ENCODE measurements around the gene B3GNT3.
"Not testable (repeated sequence)": the region's sequence is repeated elsewhere in the genome, so short reads cannot be mapped to it uniquely, and the experiment has no call there.

B3GNT3 gene

DNA sequence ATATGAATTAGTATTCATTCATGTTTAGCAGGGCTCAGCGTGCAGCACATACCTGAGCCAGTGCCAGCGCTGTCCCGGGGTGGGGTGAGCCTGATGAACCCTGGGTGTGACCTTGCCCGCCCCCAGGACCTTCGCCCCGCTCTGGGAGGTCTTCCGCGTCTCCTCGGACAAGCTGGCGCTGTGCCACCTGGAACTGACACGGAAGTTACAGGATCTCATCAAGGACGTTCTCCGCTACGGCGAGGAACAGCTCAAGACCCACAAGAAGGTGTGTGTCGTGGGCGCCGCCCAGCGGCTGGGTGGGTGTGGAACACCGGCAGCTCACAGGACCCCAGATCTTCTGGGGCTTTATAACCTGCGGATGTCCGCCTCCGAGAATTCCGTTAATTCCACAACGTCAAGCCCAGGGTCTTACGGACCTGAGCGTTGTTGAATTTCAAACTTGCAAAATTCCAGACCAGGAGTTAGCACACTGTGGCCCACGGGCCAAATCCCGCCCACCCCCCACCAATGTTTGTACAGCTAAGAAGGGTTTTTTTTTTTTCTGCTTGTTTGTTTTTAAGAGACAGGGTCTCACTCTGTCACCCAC lies 28.3 kb upstream of the B3GNT3 start:
- POLR2A ChIA-PET (ENCODE audit: low non-redundant PET) = interaction anchor here (0.5 to 0.8 kb wide), 2 partner anchors 14 to 161 kb away, joined by 3 read pairs; no protein-coding TSS in a partner anchor

DNA sequence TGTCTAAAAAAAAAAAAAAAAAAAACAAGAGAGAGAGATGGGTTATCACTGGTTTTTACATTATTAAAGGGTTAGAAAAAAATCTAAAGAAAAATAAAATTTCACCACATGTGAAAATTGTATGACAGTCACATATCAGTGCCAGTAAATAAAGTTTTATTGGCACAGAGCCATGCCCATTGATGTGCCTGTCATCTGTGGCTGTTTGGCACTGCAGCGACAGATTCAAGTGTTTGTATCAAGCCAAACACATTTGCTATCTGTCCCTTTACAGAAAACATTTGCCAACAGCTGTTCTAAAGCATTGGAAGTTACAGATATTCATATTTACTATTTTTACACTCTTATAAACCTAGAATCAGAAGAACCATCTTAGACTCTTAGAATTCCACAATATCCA lies 27.4 kb upstream of the B3GNT3 start:
- CTCF ChIA-PET = interaction anchor here (0.6 to 1.6 kb wide), 4 partner anchors 10 to 271 kb away, joined by 3 to 8 read pairs (median 4); no protein-coding TSS in a partner anchor
- DNase-seq (ENCODE audit: low spot score) = no peak
- POLR2A ChIA-PET (ENCODE audit: low non-redundant PET) = no interaction called here
- no peak for TF ChIP-seq CTCF (conservative IDR thresholded peaks at IDR 0.05; ENCODE audit: low read depth)
- H3K27ac ChIP-seq = no peak overlapping the region

More for the DNA sequence above, 28.3 kb upstream of the B3GNT3 start:
- DNase-seq (ENCODE audit: low spot score) = peak; percentile 71
- CTCF ChIA-PET = interaction anchor here (0.5 to 1.6 kb wide), 25 partner anchors 8 to 355 kb away, joined by 3 to 14 read pairs (median 4); partner anchors contain the start of genes B3GNT3 and MAP1S
- peak; percentile 98 for TF ChIP-seq CTCF (conservative IDR thresholded peaks at IDR 0.05; ENCODE audit: low read depth)
- H3K27ac ChIP-seq = peak overlapping the region; percentile 71

- POLR2A ChIA-PET (ENCODE audit: low non-redundant PET) = no interaction called here
- CTCF ChIA-PET = no interaction called here
- no peak for DNase-seq (ENCODE audit: low spot score)
- H3K27ac ChIP-seq = no peak overlapping the region
- TF ChIP-seq CTCF (conservative IDR thresholded peaks at IDR 0.05; ENCODE audit: low read depth) = no peak
These were observed 24.3 kb upstream of the B3GNT3 start for GRCh38 chr19:17770613-17771012.

DNA sequence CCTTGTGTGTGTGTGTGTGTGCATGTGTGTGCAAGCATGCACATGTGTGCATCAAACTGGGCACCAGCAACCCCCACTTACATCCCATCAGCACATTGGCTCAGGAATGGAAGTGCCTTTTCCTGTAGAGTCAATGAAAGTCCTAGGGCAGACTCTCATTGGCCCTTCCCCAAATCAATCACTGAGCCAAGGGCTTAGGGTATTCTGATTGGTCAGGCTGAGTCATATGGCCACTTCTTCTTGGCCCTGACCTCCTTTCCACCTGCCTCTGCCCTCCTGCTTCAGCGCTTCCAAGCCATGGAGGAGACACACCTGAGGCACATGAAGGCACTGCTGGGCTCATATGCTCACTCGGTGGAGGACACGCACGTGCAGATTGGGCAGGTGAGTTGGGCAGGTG lies 22.8 kb upstream of the B3GNT3 start:
- ChIA-PET CTCF (interaction anchor here (0.7 kb wide), 1 partner anchor 72 kb away, joined by 3 read pairs; no protein-coding TSS in a partner anchor), POLR2A (ENCODE audit: low non-redundant PET) (no interaction called here)

GRCh38 chr19:17775245-17775927 lies 19.6 kb upstream of the B3GNT3 start:
- H3K27ac ChIP-seq = no peak overlapping the region
- ChIA-PET POLR2A (ENCODE audit: low non-redundant PET) (no interaction called here), CTCF (interaction anchor here (0.8 kb wide), 2 partner anchors 9 to 49 kb away, joined by 4 to 5 read pairs; no protein-coding TSS in a partner anchor)
- TF ChIP-seq CTCF (conservative IDR thresholded peaks at IDR 0.05; ENCODE audit: low read depth) = peak; percentile 59
- DNase-seq (ENCODE audit: low spot score) = no peak

More for the DNA sequence above, 22.8 kb upstream of the B3GNT3 start:
- TF ChIP-seq CTCF (conservative IDR thresholded peaks at IDR 0.05; ENCODE audit: low read depth) = no peak
- no peak for DNase-seq (ENCODE audit: low spot score)
- H3K27ac ChIP-seq = no peak overlapping the region

DNA sequence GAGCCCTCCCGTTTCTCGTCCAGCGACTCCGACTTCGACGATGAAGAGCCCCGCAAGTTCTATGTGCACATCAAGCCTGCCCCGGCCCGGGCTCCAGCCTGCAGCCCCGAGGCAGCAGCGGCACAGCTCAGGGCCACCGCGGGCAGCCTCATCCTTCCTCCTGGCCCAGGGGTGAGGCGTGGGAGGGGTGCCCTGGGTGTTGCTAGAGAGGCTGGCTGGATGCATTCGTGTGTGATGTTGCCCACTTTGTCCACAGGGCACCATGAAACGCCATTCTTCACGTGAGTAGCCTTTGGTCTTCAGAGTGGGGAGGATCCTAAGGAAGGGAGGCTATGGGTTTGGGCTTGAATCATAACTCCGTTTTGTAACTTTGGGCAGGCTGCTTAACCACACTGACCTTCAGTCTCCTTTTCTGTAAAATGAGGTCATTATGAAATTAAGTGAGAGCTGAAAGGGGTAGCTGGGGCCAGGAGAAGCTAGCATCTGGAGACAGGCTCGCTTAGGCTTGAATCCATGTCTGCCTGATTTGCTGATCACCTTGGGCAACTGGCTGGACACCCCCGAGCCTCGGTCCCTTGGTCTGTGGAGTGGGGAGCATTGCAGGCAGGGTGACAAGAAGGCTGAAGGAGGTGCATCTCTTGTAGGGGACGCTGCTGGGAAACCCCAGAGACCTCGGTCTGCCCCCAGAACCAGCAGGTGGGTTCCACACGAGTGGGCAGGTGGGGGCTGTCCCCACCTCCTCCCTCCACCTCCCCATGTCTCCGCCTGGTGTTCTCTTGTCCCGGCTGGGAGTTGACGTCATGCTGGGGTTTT lies 18.7 kb upstream of the B3GNT3 start:
- no peak overlapping the region for H3K27ac ChIP-seq
- ChIA-PET CTCF (no interaction called here), POLR2A (ENCODE audit: low non-redundant PET) (no interaction called here)
- DNase-seq (ENCODE audit: low spot score) = no peak
- TF ChIP-seq CTCF (conservative IDR thresholded peaks at IDR 0.05; ENCODE audit: low read depth) = no peak

- POLR2A ChIA-PET (ENCODE audit: low non-redundant PET); DNase-seq (ENCODE audit: low spot score); H3K27ac ChIP-seq: not testable (repeated sequence)
- CTCF ChIA-PET = interaction anchor here (1.2 kb wide), 1 partner anchor 11 kb away, joined by 4 read pairs; no protein-coding TSS in a partner anchor
These were observed 17.1 kb upstream of the B3GNT3 start for GRCh38 chr19:17777840-17778239.

Measured in RWPE1 (cell line).